Measurements from ENCODE around the gene RAN. TPM values are rescaled to one million over a fixed set of nuclear protein-coding genes. Genes with fewer than 3 reads are reported as not detected.

The RAN gene
- polyA plus RNA-seq, 1 of the 3 experiments (the other 2 are of a cell fraction): 865 TPM

DNA sequence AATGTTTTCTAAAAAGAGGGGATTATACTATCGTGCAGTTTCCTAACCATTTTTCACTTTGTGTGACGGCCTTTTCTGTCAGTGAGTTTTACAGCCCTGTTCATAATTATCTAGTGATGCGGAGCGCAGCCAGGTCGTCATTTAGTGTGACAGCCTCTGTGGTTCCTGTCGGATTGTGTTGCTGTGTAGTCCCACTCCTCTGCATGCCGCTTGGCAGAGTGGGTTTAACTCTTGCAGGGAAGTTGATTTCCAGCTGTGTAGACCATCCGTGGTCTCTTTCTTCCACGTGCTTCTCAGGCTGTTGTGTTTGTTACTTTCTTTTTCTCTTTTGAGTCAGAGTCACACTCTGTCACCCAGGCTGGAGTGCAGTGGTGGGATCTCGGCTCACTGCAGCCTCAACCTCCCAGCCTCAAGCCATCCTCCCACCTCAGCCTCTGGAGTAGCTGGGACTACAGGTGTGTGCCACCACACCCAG is 8.6 kb downstream of the RAN start:
- TF ChIP-seq RCOR1 (IDR thresholded peaks at IDR 0.05; ENCODE audit: low read length) (no peak), RXRA (IDR thresholded peaks at IDR 0.05; ENCODE audit: borderline replicate concordance, low read depth) (no peak), SMC3 (IDR thresholded peaks at IDR 0.05; ENCODE audit: low read depth, low read length) (no peak), SIN3A (IDR thresholded peaks at IDR 0.05; ENCODE audit: borderline replicate concordance, low read depth, low read length) (no peak), MEF2A (IDR thresholded peaks at IDR 0.05; ENCODE audit: borderline replicate concordance, low read depth) (no peak)
- Histone ChIP-seq H3K9ac (no peak overlapping the region), H3K36me3 (replicated peaks in 1 of 2; ENCODE audit: control insufficient read depth in 1 of 2, insufficient read depth in 2 of 2, low read length in 1 of 2) (peaks cover 20 to 24% of the 10 kb centered on the region in 2 experiments), H3K79me2 (ENCODE audit: insufficient read depth) (peaks cover 12% of the 10 kb centered on the region; the same call in 1 of the 2 replicates), H3K9me3 (no peaks in the 10 kb centered on the region), H3K4me1 (ENCODE audit: control insufficient read depth in 1 of 2, insufficient read depth in 2 of 2, low read depth in 1 of 2, low read length in 1 of 2) (no peaks in the 10 kb centered on the region; a peak in 1 of 4 replicates), H3K9me2 (no peaks in the 10 kb centered on the region), H3K27ac (ENCODE audit: low read depth in 2 of 2, low read length in 1 of 2) (no peak overlapping the region), H2AFZ (ENCODE audit: low read depth) (no peak overlapping the region), H4K20me1 (ENCODE audit: insufficient read depth) (peaks cover 26% of the 10 kb centered on the region; the same call in 1 of the 2 replicates), H3F3A (replicated peaks; ENCODE audit: insufficient read depth) (peaks cover 32% of the 10 kb centered on the region), H3K4me2 (no peak overlapping the region), H3K27me3 (ENCODE audit: insufficient read depth) (no peaks in the 10 kb centered on the region), H3K4me3 (ENCODE audit: low read depth in 2 of 2, low read length in 1 of 2) (no peak overlapping the region)
- ChIA-PET POLR2A (no interaction called here), CTCF (no interaction called here)
- DNase-seq: no peak
- WGBS (ENCODE audit: low lambda C conversion rate): 67% methylated on average over 10 of the region's 10 CpGs

GRCh38 chr12:130881046-130881445 is 9.2 kb downstream of the RAN start:
- WGBS (ENCODE audit: low lambda C conversion rate): 78% methylated on average over 5 of the region's 5 CpGs
- no peak overlapping the region for H2AFZ ChIP-seq (ENCODE audit: low read depth)
- no peak overlapping the region for H3K4me2 ChIP-seq
- no peak overlapping the region for H3K27ac ChIP-seq (ENCODE audit: low read depth in 2 of 2, low read length in 1 of 2)
- DNase-seq: no peak
- POLR2A ChIA-PET: no interaction called here
- H3K4me3 ChIP-seq (ENCODE audit: low read depth in 2 of 2, low read length in 1 of 2): no peak overlapping the region
- no peaks in the 10 kb centered on the region for H3K9me3 ChIP-seq
- peaks cover 7% of the 10 kb centered on the region; the same call in 1 of the 2 replicates for H3K79me2 ChIP-seq (ENCODE audit: insufficient read depth)
- no peak overlapping the region for H3K9ac ChIP-seq
- H4K20me1 ChIP-seq (ENCODE audit: insufficient read depth): peaks cover 21% of the 10 kb centered on the region; the same call in 1 of the 2 replicates
- peaks cover 26% of the 10 kb centered on the region for H3F3A ChIP-seq (replicated peaks; ENCODE audit: insufficient read depth)
- CTCF ChIA-PET: interaction anchor here (0.6 kb wide), 1 partner anchor 961 kb away, joined by 4 read pairs; no protein-coding TSS in a partner anchor
- H3K9me2 ChIP-seq: no peaks in the 10 kb centered on the region
- H3K27me3 ChIP-seq (ENCODE audit: insufficient read depth): no peaks in the 10 kb centered on the region
- no peaks in the 10 kb centered on the region; a peak in 1 of 4 replicates for H3K4me1 ChIP-seq (ENCODE audit: control insufficient read depth in 1 of 2, insufficient read depth in 2 of 2, low read depth in 1 of 2, low read length in 1 of 2)
- peaks cover 14 to 18% of the 10 kb centered on the region in 2 experiments for H3K36me3 ChIP-seq (replicated peaks in 1 of 2; ENCODE audit: control insufficient read depth in 1 of 2, insufficient read depth in 2 of 2, low read length in 1 of 2)
- TF ChIP-seq TEAD4 (IDR thresholded peaks at IDR 0.05; ENCODE audit: borderline replicate concordance, insufficient read depth): no peak
- TF ChIP-seq JUND (IDR thresholded peaks at IDR 0.05): no peak
- no peak for TF ChIP-seq USF1 (IDR thresholded peaks at IDR 0.05; ENCODE audit: borderline replicate concordance, low read depth)
- no peak for TF ChIP-seq GABPA (IDR thresholded peaks at IDR 0.05; ENCODE audit: low read depth)
- TF ChIP-seq RFX5 (IDR thresholded peaks at IDR 0.05; ENCODE audit: low read length): no peak
- TF ChIP-seq, protein P1, sequence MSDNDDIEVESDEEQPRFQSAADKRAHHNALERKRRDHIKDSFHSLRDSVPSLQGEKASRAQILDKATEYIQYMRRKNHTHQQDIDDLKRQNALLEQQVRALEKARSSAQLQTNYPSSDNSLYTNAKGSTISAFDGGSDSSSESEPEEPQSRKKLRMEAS (IDR thresholded peaks at IDR 0.05; ENCODE audit: low read depth): no peak
- no peak for TF ChIP-seq SIN3A (IDR thresholded peaks at IDR 0.05; ENCODE audit: borderline replicate concordance, low read depth, low read length)
- no peak for TF ChIP-seq IRF3 (IDR thresholded peaks at IDR 0.05; ENCODE audit: low read depth, low read length)
- no peak for TF ChIP-seq GATA2 (CRISPR knock-in tag; IDR thresholded peaks at IDR 0.05)
- TF ChIP-seq RAD21 (IDR thresholded peaks at IDR 0.05; ENCODE audit: low read length): no peak
- TF ChIP-seq NFIC (IDR thresholded peaks at IDR 0.05; ENCODE audit: borderline replicate concordance): no peak
- TF ChIP-seq FOSL2 (IDR thresholded peaks at IDR 0.05; ENCODE audit: borderline replicate concordance, low read depth): no peak
- no peak for TF ChIP-seq FOXJ3 (CRISPR knock-in tag; IDR thresholded peaks at IDR 0.05)
- TF ChIP-seq, protein P2, sequence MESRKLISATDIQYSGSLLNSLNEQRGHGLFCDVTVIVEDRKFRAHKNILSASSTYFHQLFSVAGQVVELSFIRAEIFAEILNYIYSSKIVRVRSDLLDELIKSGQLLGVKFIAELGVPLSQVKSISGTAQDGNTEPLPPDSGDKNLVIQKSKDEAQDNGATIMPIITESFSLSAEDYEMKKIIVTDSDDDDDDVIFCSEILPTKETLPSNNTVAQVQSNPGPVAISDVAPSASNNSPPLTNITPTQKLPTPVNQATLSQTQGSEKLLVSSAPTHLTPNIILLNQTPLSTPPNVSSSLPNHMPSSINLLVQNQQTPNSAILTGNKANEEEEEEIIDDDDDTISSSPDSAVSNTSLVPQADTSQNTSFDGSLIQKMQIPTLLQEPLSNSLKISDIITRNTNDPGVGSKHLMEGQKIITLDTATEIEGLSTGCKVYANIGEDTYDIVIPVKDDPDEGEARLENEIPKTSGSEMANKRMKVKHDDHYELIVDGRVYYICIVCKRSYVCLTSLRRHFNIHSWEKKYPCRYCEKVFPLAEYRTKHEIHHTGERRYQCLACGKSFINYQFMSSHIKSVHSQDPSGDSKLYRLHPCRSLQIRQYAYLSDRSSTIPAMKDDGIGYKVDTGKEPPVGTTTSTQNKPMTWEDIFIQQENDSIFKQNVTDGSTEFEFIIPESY (IDR thresholded peaks at IDR 0.05; ENCODE audit: borderline replicate concordance, low read depth): no peak
- TF ChIP-seq, protein P3, sequence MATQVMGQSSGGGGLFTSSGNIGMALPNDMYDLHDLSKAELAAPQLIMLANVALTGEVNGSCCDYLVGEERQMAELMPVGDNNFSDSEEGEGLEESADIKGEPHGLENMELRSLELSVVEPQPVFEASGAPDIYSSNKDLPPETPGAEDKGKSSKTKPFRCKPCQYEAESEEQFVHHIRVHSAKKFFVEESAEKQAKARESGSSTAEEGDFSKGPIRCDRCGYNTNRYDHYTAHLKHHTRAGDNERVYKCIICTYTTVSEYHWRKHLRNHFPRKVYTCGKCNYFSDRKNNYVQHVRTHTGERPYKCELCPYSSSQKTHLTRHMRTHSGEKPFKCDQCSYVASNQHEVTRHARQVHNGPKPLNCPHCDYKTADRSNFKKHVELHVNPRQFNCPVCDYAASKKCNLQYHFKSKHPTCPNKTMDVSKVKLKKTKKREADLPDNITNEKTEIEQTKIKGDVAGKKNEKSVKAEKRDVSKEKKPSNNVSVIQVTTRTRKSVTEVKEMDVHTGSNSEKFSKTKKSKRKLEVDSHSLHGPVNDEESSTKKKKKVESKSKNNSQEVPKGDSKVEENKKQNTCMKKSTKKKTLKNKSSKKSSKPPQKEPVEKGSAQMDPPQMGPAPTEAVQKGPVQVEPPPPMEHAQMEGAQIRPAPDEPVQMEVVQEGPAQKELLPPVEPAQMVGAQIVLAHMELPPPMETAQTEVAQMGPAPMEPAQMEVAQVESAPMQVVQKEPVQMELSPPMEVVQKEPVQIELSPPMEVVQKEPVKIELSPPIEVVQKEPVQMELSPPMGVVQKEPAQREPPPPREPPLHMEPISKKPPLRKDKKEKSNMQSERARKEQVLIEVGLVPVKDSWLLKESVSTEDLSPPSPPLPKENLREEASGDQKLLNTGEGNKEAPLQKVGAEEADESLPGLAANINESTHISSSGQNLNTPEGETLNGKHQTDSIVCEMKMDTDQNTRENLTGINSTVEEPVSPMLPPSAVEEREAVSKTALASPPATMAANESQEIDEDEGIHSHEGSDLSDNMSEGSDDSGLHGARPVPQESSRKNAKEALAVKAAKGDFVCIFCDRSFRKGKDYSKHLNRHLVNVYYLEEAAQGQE (IDR thresholded peaks at IDR 0.05; ENCODE audit: low read depth, low read length): no peak
- no peak for TF ChIP-seq CHD2 (IDR thresholded peaks at IDR 0.05; ENCODE audit: low read length, partially characterized antibody)

All from SK-N-SH (cell line).